Stimulated activated CD4-positive, alpha-beta T cell treated with anti-CD3 and anti-CD28 coated beads, Interleukin-1b, Interleukin-23, amount 100 ng/mL, for 1 hour (primary cell): ENCODE measurements around the gene HIPK2.
"Not testable (repeated sequence)": the region's sequence is repeated elsewhere in the genome, so short reads cannot be mapped to it uniquely, and the experiment has no call there.

Experiments
- DNase-seq, 2 donors: peaks; one replicate each; pipeline ENCODE4 v3.0.0-alpha.2; 2020; ENCODE audit warnings: low read depth in 2 of 2

Gene HIPK2

DNA sequence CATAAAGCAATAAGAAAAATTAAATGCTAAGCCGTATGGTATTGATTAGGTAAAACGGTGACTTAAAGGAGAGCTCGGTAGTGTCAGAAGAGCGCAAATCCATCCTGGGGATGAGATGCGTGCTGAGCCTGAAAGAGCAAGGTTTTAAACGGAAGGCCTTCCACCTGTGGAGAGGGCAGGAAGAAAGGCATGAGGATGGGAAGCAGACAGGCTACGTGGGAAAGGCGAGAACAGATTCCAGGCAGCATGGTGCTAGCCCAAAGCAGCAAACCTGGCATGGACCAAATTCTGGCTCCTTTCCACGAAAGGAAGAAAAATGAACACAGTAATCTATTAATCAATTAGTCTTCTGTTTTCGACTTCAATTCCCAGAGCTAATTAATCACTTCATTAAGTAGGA lies 103.5 kb downstream of the HIPK2 start:
- no peak for DNase-seq

- no peak for DNase-seq
Measured at GRCh38 chr7:139673762-139674161, 104.0 kb downstream of the HIPK2 start.

DNA sequence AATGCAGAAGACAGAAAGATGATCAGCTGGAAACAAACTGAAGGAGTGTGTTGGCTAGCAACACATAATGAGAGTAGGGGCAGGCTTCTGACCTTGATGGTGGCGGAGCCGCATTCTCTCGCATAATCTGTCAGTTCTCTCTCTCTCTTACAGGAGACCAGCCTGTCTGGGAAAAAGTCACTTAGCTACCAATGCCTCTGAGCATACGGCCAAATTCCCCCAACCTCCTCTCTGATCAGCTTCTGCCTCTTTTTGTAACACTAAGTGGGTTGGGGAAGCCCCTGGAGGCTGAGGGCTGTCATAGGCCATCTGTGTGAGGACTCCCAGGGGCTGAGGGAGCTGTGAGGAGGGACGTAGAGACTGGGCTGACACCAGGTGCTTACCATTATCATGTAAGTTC lies 104.6 kb downstream of the HIPK2 start:
- no peak for DNase-seq

- DNase-seq: no peak
Measured at GRCh38 chr7:139671967-139672366, 105.8 kb downstream of the HIPK2 start.

GRCh38 chr7:139670662-139671061 lies 107.1 kb downstream of the HIPK2 start:
- not testable (repeated sequence) for DNase-seq

DNA sequence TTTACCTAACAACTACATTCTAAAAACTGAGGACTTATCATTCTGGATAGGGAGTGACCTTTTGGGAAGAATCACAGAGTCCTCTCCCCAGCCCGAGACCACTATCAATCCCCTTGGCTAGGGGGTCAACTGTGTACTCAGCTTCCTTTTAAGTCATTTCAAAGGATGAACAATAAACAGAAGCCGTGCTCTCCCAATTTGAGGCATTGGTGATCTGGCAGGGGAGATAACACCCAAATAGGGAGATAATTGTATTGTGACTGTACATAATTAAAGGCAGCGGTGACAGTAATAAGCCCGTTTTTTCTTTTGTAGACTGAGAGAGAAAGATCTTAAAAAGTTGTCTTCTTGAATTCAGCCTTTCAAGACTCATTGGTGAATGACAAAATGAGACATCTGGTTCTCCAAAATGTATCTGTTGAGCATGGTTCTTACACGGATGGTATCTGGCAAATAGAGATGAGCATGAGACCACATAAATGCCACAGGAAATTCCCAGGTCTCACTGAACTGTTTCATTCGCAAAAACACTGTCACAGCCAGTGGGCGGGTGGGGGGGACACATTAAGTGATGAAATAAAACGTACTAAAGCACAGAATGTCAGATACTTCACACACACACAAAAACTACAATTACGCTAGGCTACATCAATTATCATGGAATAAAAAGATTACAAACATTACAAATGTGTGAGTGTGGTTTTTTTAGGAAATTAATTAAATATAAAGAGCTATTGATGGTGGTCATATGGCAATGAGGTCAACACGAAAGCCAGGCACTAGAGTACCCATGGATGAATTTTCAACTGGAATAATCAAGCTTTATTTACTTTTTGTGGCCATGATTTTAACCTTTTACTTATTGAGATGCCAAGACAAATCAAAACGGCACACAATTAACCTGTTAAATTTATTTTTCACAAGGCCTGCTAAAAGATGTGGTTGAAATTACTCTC lies 108.4 kb downstream of the HIPK2 start:
- DNase-seq: no peak

DNA sequence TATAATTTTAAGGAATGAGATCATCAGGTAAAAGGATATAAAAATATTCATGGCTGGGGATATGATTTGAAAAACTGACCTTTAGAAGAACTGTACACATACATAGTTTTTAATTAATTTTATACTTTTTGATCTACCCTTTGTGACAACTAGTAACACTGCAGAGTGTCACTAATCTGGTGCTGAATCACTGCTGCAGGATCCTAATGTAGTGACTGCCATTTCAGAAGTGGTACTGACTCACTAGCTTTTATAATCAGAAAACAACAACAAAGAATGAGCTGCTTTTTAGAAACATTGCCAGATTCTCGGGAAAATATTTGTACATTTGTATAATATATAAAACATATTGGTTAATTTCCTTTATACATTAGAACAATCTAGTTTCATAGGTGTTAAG lies 110.4 kb downstream of the HIPK2 start:
- DNase-seq: no peak

GRCh38 chr7:139666501-139666900 lies 111.3 kb downstream of the HIPK2 start:
- DNase-seq: no peak

DNA sequence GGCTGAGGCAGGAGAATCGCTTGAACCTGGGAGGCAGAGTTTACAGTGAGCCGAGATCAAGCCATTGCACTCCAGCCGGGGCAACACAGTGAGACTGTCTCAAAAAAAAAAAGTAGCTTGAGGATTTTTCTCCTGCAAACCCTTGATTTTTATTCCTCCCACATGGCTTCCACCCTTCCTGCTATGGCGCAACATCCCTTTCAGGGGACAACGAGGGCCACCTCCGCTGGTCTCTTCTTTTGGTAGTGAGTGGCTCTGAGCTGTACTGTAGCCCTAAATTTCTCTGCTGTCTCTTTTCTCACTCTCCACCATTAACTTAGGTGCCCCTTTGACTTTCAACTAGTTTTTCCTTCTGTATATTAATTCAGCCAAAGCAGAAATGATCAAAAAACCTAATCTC lies 113.4 kb downstream of the HIPK2 start:
- no peak for DNase-seq

- no peak for DNase-seq
Measured at GRCh38 chr7:139663608-139664177, 114.1 kb downstream of the HIPK2 start.

GRCh38 chr7:139661903-139662302 lies 115.9 kb downstream of the HIPK2 start:
- DNase-seq: no peak

DNA sequence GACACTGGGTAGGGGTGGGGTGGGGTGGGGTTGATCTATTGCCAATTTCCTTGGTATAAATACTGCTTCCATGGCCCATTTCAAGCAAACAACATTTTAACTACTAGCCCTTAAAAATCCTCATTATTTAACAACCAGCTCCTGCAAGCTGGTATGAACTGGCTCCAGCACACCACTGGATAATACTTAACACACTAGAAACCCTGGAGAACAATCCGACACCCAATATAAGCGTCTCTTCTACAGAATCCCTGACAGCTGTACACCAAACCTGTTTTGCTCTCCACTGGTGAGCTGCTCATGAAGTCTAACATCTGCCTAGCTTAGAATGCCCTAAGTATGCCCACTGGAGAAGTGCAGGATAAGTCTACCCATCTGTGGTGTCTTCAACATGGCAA lies 116.8 kb downstream of the HIPK2 start:
- no peak for DNase-seq

- no peak for DNase-seq
Measured at GRCh38 chr7:139660317-139661042, 117.3 kb downstream of the HIPK2 start.

- DNase-seq: no peak
Measured at GRCh38 chr7:139659922-139660316, 117.9 kb downstream of the HIPK2 start.

- DNase-seq: no peak
Measured at GRCh38 chr7:139658908-139659675, 118.7 kb downstream of the HIPK2 start.

- DNase-seq: no peak
Measured at GRCh38 chr7:139658296-139658695, 119.5 kb downstream of the HIPK2 start.

- DNase-seq: no peak
Measured at GRCh38 chr7:139657725-139658124, 120.1 kb downstream of the HIPK2 start.

- no peak for DNase-seq
Measured at GRCh38 chr7:139656387-139656786, 121.4 kb downstream of the HIPK2 start.

GRCh38 chr7:139655305-139655704 lies 122.5 kb downstream of the HIPK2 start:
- DNase-seq: no peak

DNA sequence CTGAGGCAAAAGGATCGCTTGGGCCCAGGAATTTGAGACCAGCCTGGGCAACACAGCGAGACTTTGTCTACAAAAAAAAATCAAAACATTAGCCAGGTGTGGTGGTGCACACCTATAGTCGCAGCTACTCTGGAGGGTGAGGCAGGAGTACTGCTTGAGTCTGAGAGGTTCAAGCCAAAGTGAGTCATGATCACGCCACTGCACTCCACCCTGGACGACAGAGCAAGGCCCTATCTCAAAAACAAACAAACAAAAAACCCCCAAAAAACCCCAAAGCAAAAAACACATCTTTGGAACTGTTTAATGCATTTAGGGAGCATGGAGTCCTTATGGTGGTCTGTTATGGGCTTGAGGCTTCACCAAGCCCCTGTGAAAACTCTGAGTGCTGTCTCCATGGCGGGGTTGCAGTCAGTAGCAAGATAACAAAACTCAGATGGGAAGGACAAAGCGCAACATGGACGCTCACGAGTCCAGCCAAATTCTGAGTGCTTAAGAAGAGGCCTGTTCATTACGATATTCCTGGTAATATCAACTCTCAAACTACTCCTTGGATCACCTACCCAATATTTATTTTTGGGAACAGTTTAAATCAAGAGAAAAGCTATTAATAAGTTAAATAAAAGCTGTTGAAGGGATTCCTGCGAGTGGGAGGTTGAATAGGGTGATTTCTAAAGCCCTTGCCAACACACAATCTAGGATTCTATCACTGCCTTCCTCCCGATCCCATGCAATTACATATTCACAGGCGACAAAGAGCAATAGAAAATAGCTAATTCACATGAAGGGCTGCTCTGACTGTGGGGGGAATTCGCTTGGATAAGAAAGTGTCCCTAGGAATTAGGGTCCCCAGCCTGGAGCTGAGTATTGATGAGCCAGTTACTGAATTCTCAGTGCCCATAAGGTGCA lies 123.3 kb downstream of the HIPK2 start:
- no peak for DNase-seq

GRCh38 chr7:139651914-139652313 lies 125.9 kb downstream of the HIPK2 start:
- no peak for DNase-seq
